ENCODE data around the gene TRAPPC12.

GRCh38 chr2:3482363-3482821 is 102.9 kb downstream of the TRAPPC12 start:
- TF ChIP-seq EP300 (IDR thresholded peaks at IDR 0.05), result no peak
- TF ChIP-seq CTCF (IDR thresholded peaks at IDR 0.05), result no peak
